ENCODE data around the gene EXOC6B.

- TF ChIP-seq CTCF (IDR thresholded peaks at IDR 0.05; ENCODE audit: low read depth, low read length), result no peak
- TF ChIP-seq EZH2phosphoT487 (IDR thresholded peaks at IDR 0.05; ENCODE audit: low read depth), result no peak
Measured at GRCh38 chr2:72619626-72620025, 206.2 kb downstream of the EXOC6B start.
